SK-N-SH (cell line): ENCODE measurements around the gene OR52K2. TPM values are rescaled to one million over a fixed set of nuclear protein-coding genes. Genes with fewer than 3 reads are reported as not detected.

Experiments used
- CTCF ChIA-PET: fragments of 300-600, 350-600 bp; formaldehyde crosslinking; extraction: SDS; loops from one replicate; lab custom pipeline; 2021; lab: Yijun Ruan, JAX
- POLR2A ChIA-PET: fragments of 350-600 bp; sonication (Branson Sonifier 250); formaldehyde crosslinking; extraction: SDS; loops from one replicate; lab custom pipeline; 2020; ENCODE audit warnings: antibody characterized with exemption, inconsistent platforms; lab: Yijun Ruan, JAX
- DNase-seq: peaks from one replicate; pipeline ENCODE4 v3.0.0; 2012
- H2AFZ ChIP-seq: fragments of 200-600 bp; sonication (generic); 2 replicates; pipeline ENCODE4 v1.8.1; 2016; ENCODE audit warnings: antibody characterized with exemption, mild to moderate bottlenecking, low read depth
- H3F3A ChIP-seq: fragments of 200-600 bp; sonication (generic); replicated peaks from 2 replicates; pipeline ENCODE3; 2016; ENCODE audit warnings: antibody characterized with exemption, mild to moderate bottlenecking; ENCODE audit not compliant: insufficient read depth
- H3K27ac ChIP-seq, 2 experiments: fragments of 200-500 bp in 1 of 2; fragments of 200-600 bp in 1 of 2; sonication (Bioruptor generic) in 1 of 2; sonication (generic), shearing (Covaris generic) in 1 of 2; 2 replicates each; pipeline versions ENCODE4 v1.5.1 to v1.6.1; 2014 to 2016; ENCODE audit warnings: low read depth in 2 of 2, inconsistent platforms in 1 of 2, low read length in 1 of 2, mild to moderate bottlenecking in 1 of 2, mixed read lengths in 1 of 2
- H3K27me3 ChIP-seq: fragments of 200-600 bp; sonication (generic), shearing (Covaris generic); 2 replicates; pipeline ENCODE4 v1.6.1; 2016; ENCODE audit warnings: mixed run types; ENCODE audit not compliant: insufficient read depth
- H3K36me3 ChIP-seq, 2 experiments: fragments of 200-500 bp in 1 of 2; fragments of 200-600 bp in 1 of 2; sonication (Bioruptor generic) in 1 of 2; sonication (generic) in 1 of 2; replicated peaks in 1 of 2; 2 replicates each; pipeline versions ENCODE3 to v1.5.1; 2014 to 2016; ENCODE audit warnings: low read length in 1 of 2, mild to moderate bottlenecking in 1 of 2; ENCODE audit not compliant: insufficient read depth in 2 of 2, control insufficient read depth in 1 of 2
- H3K4me1 ChIP-seq, 2 experiments: fragments of 200-500 bp in 1 of 2; fragments of 200-600 bp in 1 of 2; sonication (Bioruptor generic) in 1 of 2; sonication (generic), shearing (Covaris generic) in 1 of 2; 2 replicates each; pipeline versions ENCODE4 v1.5.1 to v1.6.1; 2014 to 2016; ENCODE audit warnings: low read depth in 1 of 2, low read length in 1 of 2, mixed run types in 1 of 2; ENCODE audit not compliant: insufficient read depth in 2 of 2, control insufficient read depth in 1 of 2
- H3K4me2 ChIP-seq: fragments of 200-600 bp; sonication (generic), shearing (Covaris generic); 2 replicates; pipeline ENCODE4 v1.6.1; 2017; ENCODE audit warnings: mixed run types
- H3K4me3 ChIP-seq, 2 experiments: fragments of 200-500 bp in 1 of 2; fragments of 200-600 bp in 1 of 2; sonication (Bioruptor generic) in 1 of 2; sonication (generic), shearing (Covaris generic) in 1 of 2; 2 replicates each; pipeline versions ENCODE4 v1.5.1 to v1.8.1; 2014 to 2016; ENCODE audit warnings: low read depth in 2 of 2, inconsistent platforms in 1 of 2, low read length in 1 of 2, mild to moderate bottlenecking in 1 of 2, mixed read lengths in 1 of 2, moderate library complexity in 1 of 2
- H3K79me2 ChIP-seq: fragments of 200-600 bp; sonication (generic); 2 replicates; pipeline ENCODE4 v1.8.1; 2017; ENCODE audit warnings: mild to moderate bottlenecking; ENCODE audit not compliant: insufficient read depth
- H3K9ac ChIP-seq: fragments of 200-600 bp; sonication (generic); 2 replicates; pipeline ENCODE4 v1.6.1; 2017; ENCODE audit warnings: mixed run types
- H3K9me2 ChIP-seq: fragments of 200-600 bp; sonication (generic); 2 replicates; pipeline ENCODE4 v1.6.1; 2017; ENCODE audit warnings: mixed run types
- H3K9me3 ChIP-seq: fragments of 200-600 bp; sonication (generic); 2 replicates; pipeline ENCODE4 v1.6.1; 2017; ENCODE audit warnings: mixed run types, mild to moderate bottlenecking, moderate library complexity
- H4K20me1 ChIP-seq: fragments of 200-600 bp; sonication (generic); 2 replicates; pipeline ENCODE4 v1.6.1; 2017; ENCODE audit warnings: mild to moderate bottlenecking, mixed run types; ENCODE audit not compliant: insufficient read depth
- CHD2 ChIP-seq: fragments of 150-350 bp; IDR thresholded peaks from 2 replicates; pipeline ENCODE4 v1.6.1; 2018; ENCODE audit warnings: low read length; ENCODE audit not compliant: partially characterized antibody
- CTCF ChIP-seq: fragments of 200-600 bp; sonication (generic); IDR thresholded peaks from 2 replicates; pipeline ENCODE4 v1.6.1; 2017; ENCODE audit warnings: antibody characterized with exemption, mild to moderate bottlenecking, moderate library complexity
- ELF1 ChIP-seq: IDR thresholded peaks from 2 replicates; pipeline ENCODE4 v1.4.0; 2012
- EZH2phosphoT487 ChIP-seq: fragments of 200-600 bp; sonication (generic); IDR thresholded peaks from 2 replicates; pipeline ENCODE4 v1.6.1; 2017; ENCODE audit warnings: low read depth, mixed run types, mild to moderate bottlenecking, antibody characterized with exemption, moderate library complexity, borderline replicate concordance
- FOSL2 ChIP-seq: IDR thresholded peaks from 2 replicates; pipeline ENCODE4 v1.4.0; 2012; ENCODE audit warnings: low read depth, mild to moderate bottlenecking, moderate library complexity, borderline replicate concordance
- FOXM1 ChIP-seq: IDR thresholded peaks from 2 replicates; pipeline ENCODE4 v1.4.0; 2012; ENCODE audit warnings: low read depth, mild to moderate bottlenecking
- GATA2 ChIP-seq: sonication (generic); formaldehyde crosslinking; IDR thresholded peaks from 2 replicates; pipeline ENCODE4 v1.5.0; 2020; ENCODE audit warnings: mild to moderate bottlenecking, missing genetic modification reagents
- JUND ChIP-seq: IDR thresholded peaks from 2 replicates; pipeline ENCODE4 v1.4.0; 2012
- MAX ChIP-seq: IDR thresholded peaks from 2 replicates; pipeline ENCODE4 v1.4.0; 2012; ENCODE audit warnings: low read depth
- MEF2A ChIP-seq: IDR thresholded peaks from 2 replicates; pipeline ENCODE4 v1.4.0; 2012; ENCODE audit warnings: low read depth, borderline replicate concordance
- MXI1 ChIP-seq: IDR thresholded peaks from 2 replicates; pipeline ENCODE4 v1.6.1; 2012; ENCODE audit warnings: mild to moderate bottlenecking, low read depth, low read length, improper control_type of control experiment
- NFIC ChIP-seq: IDR thresholded peaks from 2 replicates; pipeline ENCODE4 v1.4.0; 2012; ENCODE audit warnings: borderline replicate concordance
- PBX3 ChIP-seq: IDR thresholded peaks from 2 replicates; pipeline ENCODE4; 2012
- RCOR1 ChIP-seq: fragments of 150-350 bp; IDR thresholded peaks from 2 replicates; pipeline ENCODE4 v1.6.1; 2017; ENCODE audit warnings: antibody characterized with exemption, low read length
- REST ChIP-seq: IDR thresholded peaks from 2 replicates; pipeline ENCODE4 v1.6.1; 2012; ENCODE audit warnings: mild to moderate bottlenecking, low read depth, low read length, moderate library complexity
- WGBS: methylation state at CpG from one replicate; pipeline ENCODE4 v1.1.6; 2017; ENCODE audit warnings: low lambda C conversion rate; 5-methylcytosine and 5-hydroxymethylcytosine counted together
- polyA plus RNA-seq, 3 experiments: library from polyadenylated mRNA; depleted of rRNA; stranded (reverse); fragments of >200 nt; gene quantifications; 2 replicates each; pipeline ENCODE4 v1.2.3, GENCODE V29; 2012

OR52K2 gene
- polyA plus RNA-seq, 1 of the 3 experiments (the other 2 are of a cell fraction) = not detected

GRCh38 chr11:4466131-4466870 is 17.2 kb downstream of the OR52K2 start:
- Histone ChIP-seq H3K9ac (no peak overlapping the region), H3K9me2 (no peaks in the 10 kb centered on the region), H3K4me1 (no peaks in the 10 kb centered on the region), H4K20me1 (no peaks in the 10 kb centered on the region), H3F3A (no peaks in the 10 kb centered on the region), H2AFZ (no peak overlapping the region), H3K4me2 (no peak overlapping the region), H3K9me3 (no peaks in the 10 kb centered on the region), H3K79me2 (no peaks in the 10 kb centered on the region), H3K36me3 (no peaks in the 10 kb centered on the region), H3K27me3 (no peaks in the 10 kb centered on the region), H3K27ac (no peak overlapping the region), H3K4me3 (no peak overlapping the region)
- no peak for DNase-seq
- 2% methylated on average over 5 of the region's 5 CpGs for WGBS
- ChIA-PET POLR2A (no interaction called here), CTCF (interaction anchor here (1.2 to 2.5 kb wide), 2 partner anchors 279 kb away, joined by 3 to 7 read pairs; no protein-coding TSS in a partner anchor)
- TF ChIP-seq ELF1 (no peak), CTCF (no peak), MEF2A (no peak), REST (no peak), FOXM1 (no peak), EZH2phosphoT487 (no peak), FOSL2 (no peak), PBX3 (no peak), MAX (no peak), CHD2 (no peak), RCOR1 (no peak), NFIC (no peak), GATA2 (no peak), JUND (no peak), MXI1 (no peak)
